WTC11 (cell line): ENCODE data around the gene GALP. TPM values are rescaled to one million over a fixed set of nuclear protein-coding genes. Genes with fewer than 3 reads are reported as not detected.

Source experiments
- ATAC-seq: fragments of 200-7000 bp; cut with Tn5 transposase; 2 replicates; pipeline ENCODE4 v1.10.0; 2021; ENCODE audit warnings: mild to moderate bottlenecking, moderate library complexity
- CTCF ChIA-PET: fragments of 300-600 bp; sonication (Branson Sonifier 250); formaldehyde crosslinking; loops from one replicate; lab custom pipeline; 2021; ENCODE audit warnings: antibody characterized with exemption; lab: Charles Lee
- POLR2A ChIA-PET: fragments of 350-600 bp; sonication (Branson Sonifier 250); formaldehyde crosslinking; loops from one replicate; lab custom pipeline; 2021; ENCODE audit warnings: antibody characterized with exemption; lab: Charles Lee
- DNase-seq: peaks from one replicate; pipeline ENCODE4 v3.0.0; 2021; ENCODE audit warnings: low spot score
- H3K27ac Mint-ChIP-seq: 2 replicates; pipeline ENCODE4 v1.8.0; 2021; ENCODE audit warnings: mixed read lengths
- H3K27me3 Mint-ChIP-seq: 2 replicates; pipeline ENCODE4 v1.8.0; 2021; ENCODE audit warnings: low read depth, mild to moderate bottlenecking, moderate library complexity, mixed read lengths
- H3K36me3 Mint-ChIP-seq: 2 replicates; pipeline ENCODE4 v1.8.0; 2021; ENCODE audit warnings: mixed read lengths
- H3K4me1 Mint-ChIP-seq: 2 replicates; pipeline ENCODE4 v1.8.0; 2022; ENCODE audit warnings: mixed read lengths
- H3K4me3 Mint-ChIP-seq: 2 replicates; pipeline ENCODE4 v1.8.0; 2021; ENCODE audit warnings: mild to moderate bottlenecking, moderate library complexity, mixed read lengths
- H3K9me3 Mint-ChIP-seq: 2 replicates; pipeline ENCODE4 v1.8.0; 2021; ENCODE audit warnings: mixed read lengths
- CBFB ChIP-seq: sonication (generic); formaldehyde crosslinking; IDR thresholded peaks from 2 replicates; pipeline ENCODE4 v1.8.1; 2022; ENCODE audit warnings: mild to moderate bottlenecking, low read depth, missing genetic modification reagents
- CREM ChIP-seq: sonication (generic); formaldehyde crosslinking; IDR thresholded peaks from 2 replicates; pipeline ENCODE4 v1.8.1; 2022; ENCODE audit warnings: mild to moderate bottlenecking, missing genetic modification reagents, moderate library complexity
- KAT7 ChIP-seq: sonication (generic); formaldehyde crosslinking; IDR thresholded peaks from 2 replicates; pipeline ENCODE4 v1.8.1; 2023; ENCODE audit warnings: missing genetic modification reagents, mild to moderate bottlenecking, borderline replicate concordance
- NFYB ChIP-seq: sonication (generic); formaldehyde crosslinking; conservative IDR thresholded peaks from 2 replicates; pipeline ENCODE4 v1.8.0; 2022; ENCODE audit warnings: low read depth, missing genetic modification reagents
- NR2C2 ChIP-seq: sonication (generic); formaldehyde crosslinking; IDR thresholded peaks from 2 replicates; pipeline ENCODE4 v1.8.0; 2022; ENCODE audit warnings: mild to moderate bottlenecking, missing genetic modification reagents
- OVOL2 ChIP-seq: fragments of 250-450 bp; sonication (Bioruptor Pico); IDR thresholded peaks from 2 replicates; pipeline ENCODE4 v1.9.0; 2021; ENCODE audit warnings: mild to moderate bottlenecking, borderline replicate concordance
- SOX15 ChIP-seq: fragments of 250-450 bp; sonication (Bioruptor Pico); IDR thresholded peaks from 2 replicates; pipeline ENCODE4 v1.9.0; 2021; ENCODE audit warnings: mild to moderate bottlenecking
- SP1 ChIP-seq: sonication (generic); formaldehyde crosslinking; conservative IDR thresholded peaks from 2 replicates; pipeline ENCODE4 v1.8.1; 2022; ENCODE audit warnings: missing genetic modification reagents
- TEAD1 ChIP-seq: sonication (generic); formaldehyde crosslinking; IDR thresholded peaks from 2 replicates; pipeline ENCODE4 v1.8.0; 2022; ENCODE audit warnings: mild to moderate bottlenecking, missing genetic modification reagents
- ZBTB21 ChIP-seq: sonication (generic); formaldehyde crosslinking; IDR thresholded peaks from 2 replicates; pipeline ENCODE4 v1.8.1; 2023; ENCODE audit warnings: mild to moderate bottlenecking, missing genetic modification reagents, borderline replicate concordance
- ZNF219 ChIP-seq: sonication (generic); formaldehyde crosslinking; IDR thresholded peaks from 2 replicates; pipeline ENCODE4 v1.8.0; 2023; ENCODE audit warnings: missing genetic modification reagents, mild to moderate bottlenecking, borderline replicate concordance
- ZNF263 ChIP-seq: sonication (generic); formaldehyde crosslinking; IDR thresholded peaks from 2 replicates; pipeline ENCODE4 v1.8.1; 2022; ENCODE audit warnings: low read depth, mild to moderate bottlenecking, moderate library complexity, missing genetic modification reagents
- ZNF423 ChIP-seq: fragments of 250-450 bp; sonication (Bioruptor Pico); IDR thresholded peaks from 2 replicates; pipeline ENCODE4 v2.1.2; 2022; ENCODE audit warnings: mild to moderate bottlenecking, moderate library complexity
- total RNA-seq: library from RNA; stranded (reverse); gene quantifications from 3 replicates; pipeline ENCODE4 v1.2.3, GENCODE V29; 2021
- TF ChIP-seq, protein P1 (sequence below): sonication (generic); formaldehyde crosslinking; IDR thresholded peaks from 2 replicates; pipeline ENCODE4 v1.8.1; 2022; ENCODE audit warnings: low read depth, mild to moderate bottlenecking, moderate library complexity, missing genetic modification reagents, borderline replicate concordance
- TF ChIP-seq, protein P2 (sequence below): sonication (generic); formaldehyde crosslinking; conservative IDR thresholded peaks from 2 replicates; pipeline ENCODE4 v1.8.1; 2022; ENCODE audit warnings: mild to moderate bottlenecking, missing genetic modification reagents
- TF ChIP-seq, protein P3 (sequence below): sonication (generic); formaldehyde crosslinking; IDR thresholded peaks from 2 replicates; pipeline ENCODE4 v1.8.0; 2022; ENCODE audit warnings: mild to moderate bottlenecking, missing genetic modification reagents
- TF ChIP-seq, protein P4 (sequence below): fragments of 250-450 bp; sonication (Bioruptor Pico); IDR thresholded peaks from 2 replicates; pipeline ENCODE4 v1.9.0; 2021; ENCODE audit warnings: moderate library complexity, mild to moderate bottlenecking, inconsistent platforms, borderline replicate concordance
- TF ChIP-seq, protein P5 (sequence below): sonication (generic); formaldehyde crosslinking; IDR thresholded peaks from 2 replicates; pipeline ENCODE4 v1.8.1; 2022; ENCODE audit warnings: missing genetic modification reagents, borderline replicate concordance
- TF ChIP-seq, protein P6 (sequence below): sonication (generic); formaldehyde crosslinking; IDR thresholded peaks from 2 replicates; pipeline ENCODE4 v1.8.0; 2022; ENCODE audit warnings: missing genetic modification reagents
- TF ChIP-seq, protein P7 (sequence below): sonication (generic); formaldehyde crosslinking; conservative IDR thresholded peaks from 2 replicates; pipeline ENCODE4 v1.8.1; 2023; ENCODE audit warnings: mild to moderate bottlenecking, low read depth, missing genetic modification reagents, moderate library complexity

Gene GALP
- total RNA-seq, 1 experiment from 2014 or later, result not detected

DNA sequence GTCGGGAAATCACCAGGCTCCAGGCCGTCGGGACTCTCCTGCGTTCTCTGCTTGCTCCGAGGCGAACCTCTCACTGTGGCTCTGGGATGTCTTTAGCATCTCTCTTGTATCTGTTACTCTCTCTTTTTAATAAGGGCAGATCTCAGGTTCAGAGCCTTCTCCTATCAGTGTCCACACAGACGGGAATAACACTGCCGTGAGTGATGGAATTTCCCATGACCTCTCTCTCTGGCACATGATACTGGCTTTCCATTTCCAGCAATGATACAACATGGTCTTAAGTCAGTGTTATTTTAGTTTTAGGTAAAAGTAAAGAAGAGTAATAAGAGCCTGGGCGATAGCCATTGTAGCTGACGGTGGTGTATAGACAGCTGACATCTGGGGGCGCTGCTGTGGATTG lies 25.4 kb upstream of the GALP start:
- peaks cover 7% of the 10 kb centered on the region for H3K9me3 Mint-ChIP-seq
- ChIA-PET CTCF (interaction anchor here (2.1 kb wide), 1 partner anchor 22 kb away, joined by 5 read pairs; no protein-coding TSS in a partner anchor), POLR2A (no interaction called here)
- no peak overlapping the region for H3K27ac Mint-ChIP-seq
- DNase-seq (no peak), ATAC-seq (no peak)
- TF ChIP-seq ZNF423 (CRISPR knock-in tag) (no peak), NR2C2 (CRISPR knock-in tag) (no peak), SOX15 (CRISPR knock-in tag) (no peak), TEAD1 (CRISPR knock-in tag) (no peak), CBFB (CRISPR knock-in tag) (no peak), OVOL2 (no peak), SP1 (no peak), ZBTB21 (CRISPR knock-in tag) (no peak), ZNF263 (CRISPR knock-in tag) (no peak), KAT7 (CRISPR knock-in tag) (no peak), NFYB (CRISPR knock-in tag) (no peak), CREM (CRISPR knock-in tag) (no peak), ZNF219 (CRISPR knock-in tag) (no peak)
- TF ChIP-seq, protein P1, sequence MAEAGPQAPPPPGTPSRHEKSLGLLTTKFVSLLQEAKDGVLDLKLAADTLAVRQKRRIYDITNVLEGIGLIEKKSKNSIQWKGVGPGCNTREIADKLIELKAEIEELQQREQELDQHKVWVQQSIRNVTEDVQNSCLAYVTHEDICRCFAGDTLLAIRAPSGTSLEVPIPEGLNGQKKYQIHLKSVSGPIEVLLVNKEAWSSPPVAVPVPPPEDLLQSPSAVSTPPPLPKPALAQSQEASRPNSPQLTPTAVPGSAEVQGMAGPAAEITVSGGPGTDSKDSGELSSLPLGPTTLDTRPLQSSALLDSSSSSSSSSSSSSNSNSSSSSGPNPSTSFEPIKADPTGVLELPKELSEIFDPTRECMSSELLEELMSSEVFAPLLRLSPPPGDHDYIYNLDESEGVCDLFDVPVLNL (CRISPR knock-in tag), result no peak
- TF ChIP-seq, protein P2, sequence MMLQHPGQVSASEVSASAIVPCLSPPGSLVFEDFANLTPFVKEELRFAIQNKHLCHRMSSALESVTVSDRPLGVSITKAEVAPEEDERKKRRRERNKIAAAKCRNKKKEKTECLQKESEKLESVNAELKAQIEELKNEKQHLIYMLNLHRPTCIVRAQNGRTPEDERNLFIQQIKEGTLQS (CRISPR knock-in tag), result no peak
- TF ChIP-seq, protein P3, sequence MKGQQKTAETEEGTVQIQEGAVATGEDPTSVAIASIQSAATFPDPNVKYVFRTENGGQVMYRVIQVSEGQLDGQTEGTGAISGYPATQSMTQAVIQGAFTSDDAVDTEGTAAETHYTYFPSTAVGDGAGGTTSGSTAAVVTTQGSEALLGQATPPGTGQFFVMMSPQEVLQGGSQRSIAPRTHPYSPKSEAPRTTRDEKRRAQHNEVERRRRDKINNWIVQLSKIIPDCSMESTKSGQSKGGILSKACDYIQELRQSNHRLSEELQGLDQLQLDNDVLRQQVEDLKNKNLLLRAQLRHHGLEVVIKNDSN (CRISPR knock-in tag), result no peak
- TF ChIP-seq, protein P4, sequence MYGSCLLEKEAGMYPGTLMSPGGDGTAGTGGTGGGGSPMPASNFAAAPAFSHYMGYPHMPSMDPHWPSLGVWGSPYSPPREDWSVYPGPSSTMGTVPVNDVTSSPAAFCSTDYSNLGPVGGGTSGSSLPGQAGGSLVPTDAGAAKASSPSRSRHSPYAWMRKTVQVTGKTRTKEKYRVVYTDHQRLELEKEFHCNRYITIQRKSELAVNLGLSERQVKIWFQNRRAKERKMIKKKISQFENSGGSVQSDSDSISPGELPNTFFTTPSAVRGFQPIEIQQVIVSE (CRISPR knock-in tag), result no peak
- TF ChIP-seq, protein P5, sequence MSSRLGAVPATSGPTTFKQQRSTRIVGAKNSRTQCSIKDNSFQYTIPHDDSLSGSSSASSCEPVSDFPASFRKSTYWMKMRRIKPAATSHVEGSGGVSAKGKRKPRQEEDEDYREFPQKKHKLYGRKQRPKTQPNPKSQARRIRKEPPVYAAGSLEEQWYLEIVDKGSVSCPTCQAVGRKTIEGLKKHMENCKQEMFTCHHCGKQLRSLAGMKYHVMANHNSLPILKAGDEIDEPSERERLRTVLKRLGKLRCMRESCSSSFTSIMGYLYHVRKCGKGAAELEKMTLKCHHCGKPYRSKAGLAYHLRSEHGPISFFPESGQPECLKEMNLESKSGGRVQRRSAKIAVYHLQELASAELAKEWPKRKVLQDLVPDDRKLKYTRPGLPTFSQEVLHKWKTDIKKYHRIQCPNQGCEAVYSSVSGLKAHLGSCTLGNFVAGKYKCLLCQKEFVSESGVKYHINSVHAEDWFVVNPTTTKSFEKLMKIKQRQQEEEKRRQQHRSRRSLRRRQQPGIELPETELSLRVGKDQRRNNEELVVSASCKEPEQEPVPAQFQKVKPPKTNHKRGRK (CRISPR knock-in tag), result no peak
- TF ChIP-seq, protein P6, sequence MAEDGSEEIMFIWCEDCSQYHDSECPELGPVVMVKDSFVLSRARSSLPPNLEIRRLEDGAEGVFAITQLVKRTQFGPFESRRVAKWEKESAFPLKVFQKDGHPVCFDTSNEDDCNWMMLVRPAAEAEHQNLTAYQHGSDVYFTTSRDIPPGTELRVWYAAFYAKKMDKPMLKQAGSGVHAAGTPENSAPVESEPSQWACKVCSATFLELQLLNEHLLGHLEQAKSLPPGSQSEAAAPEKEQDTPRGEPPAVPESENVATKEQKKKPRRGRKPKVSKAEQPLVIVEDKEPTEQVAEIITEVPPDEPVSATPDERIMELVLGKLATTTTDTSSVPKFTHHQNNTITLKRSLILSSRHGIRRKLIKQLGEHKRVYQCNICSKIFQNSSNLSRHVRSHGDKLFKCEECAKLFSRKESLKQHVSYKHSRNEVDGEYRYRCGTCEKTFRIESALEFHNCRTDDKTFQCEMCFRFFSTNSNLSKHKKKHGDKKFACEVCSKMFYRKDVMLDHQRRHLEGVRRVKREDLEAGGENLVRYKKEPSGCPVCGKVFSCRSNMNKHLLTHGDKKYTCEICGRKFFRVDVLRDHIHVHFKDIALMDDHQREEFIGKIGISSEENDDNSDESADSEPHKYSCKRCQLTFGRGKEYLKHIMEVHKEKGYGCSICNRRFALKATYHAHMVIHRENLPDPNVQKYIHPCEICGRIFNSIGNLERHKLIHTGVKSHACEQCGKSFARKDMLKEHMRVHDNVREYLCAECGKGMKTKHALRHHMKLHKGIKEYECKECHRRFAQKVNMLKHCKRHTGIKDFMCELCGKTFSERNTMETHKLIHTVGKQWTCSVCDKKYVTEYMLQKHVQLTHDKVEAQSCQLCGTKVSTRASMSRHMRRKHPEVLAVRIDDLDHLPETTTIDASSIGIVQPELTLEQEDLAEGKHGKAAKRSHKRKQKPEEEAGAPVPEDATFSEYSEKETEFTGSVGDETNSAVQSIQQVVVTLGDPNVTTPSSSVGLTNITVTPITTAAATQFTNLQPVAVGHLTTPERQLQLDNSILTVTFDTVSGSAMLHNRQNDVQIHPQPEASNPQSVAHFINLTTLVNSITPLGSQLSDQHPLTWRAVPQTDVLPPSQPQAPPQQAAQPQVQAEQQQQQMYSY (CRISPR knock-in tag), result no peak
- TF ChIP-seq, protein P7, sequence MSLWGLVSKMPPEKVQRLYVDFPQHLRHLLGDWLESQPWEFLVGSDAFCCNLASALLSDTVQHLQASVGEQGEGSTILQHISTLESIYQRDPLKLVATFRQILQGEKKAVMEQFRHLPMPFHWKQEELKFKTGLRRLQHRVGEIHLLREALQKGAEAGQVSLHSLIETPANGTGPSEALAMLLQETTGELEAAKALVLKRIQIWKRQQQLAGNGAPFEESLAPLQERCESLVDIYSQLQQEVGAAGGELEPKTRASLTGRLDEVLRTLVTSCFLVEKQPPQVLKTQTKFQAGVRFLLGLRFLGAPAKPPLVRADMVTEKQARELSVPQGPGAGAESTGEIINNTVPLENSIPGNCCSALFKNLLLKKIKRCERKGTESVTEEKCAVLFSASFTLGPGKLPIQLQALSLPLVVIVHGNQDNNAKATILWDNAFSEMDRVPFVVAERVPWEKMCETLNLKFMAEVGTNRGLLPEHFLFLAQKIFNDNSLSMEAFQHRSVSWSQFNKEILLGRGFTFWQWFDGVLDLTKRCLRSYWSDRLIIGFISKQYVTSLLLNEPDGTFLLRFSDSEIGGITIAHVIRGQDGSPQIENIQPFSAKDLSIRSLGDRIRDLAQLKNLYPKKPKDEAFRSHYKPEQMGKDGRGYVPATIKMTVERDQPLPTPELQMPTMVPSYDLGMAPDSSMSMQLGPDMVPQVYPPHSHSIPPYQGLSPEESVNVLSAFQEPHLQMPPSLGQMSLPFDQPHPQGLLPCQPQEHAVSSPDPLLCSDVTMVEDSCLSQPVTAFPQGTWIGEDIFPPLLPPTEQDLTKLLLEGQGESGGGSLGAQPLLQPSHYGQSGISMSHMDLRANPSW (CRISPR knock-in tag), result no peak
- peaks cover 35% of the 10 kb centered on the region for H3K36me3 Mint-ChIP-seq
- peaks cover 24% of the 10 kb centered on the region for H3K4me1 Mint-ChIP-seq
- no peak overlapping the region for H3K4me3 Mint-ChIP-seq
- no peaks in the 10 kb centered on the region for H3K27me3 Mint-ChIP-seq
